Transverse colon (tissue), 4 donors: ENCODE data around the gene WIPF1. TPM values are rescaled to one million over a fixed set of nuclear protein-coding genes. Genes with fewer than 3 reads are reported as not detected.

Experiments
- DNase-seq: peaks from one replicate; pipeline ENCODE4 v3.0.0-alpha.2; 2019
- H3K27ac ChIP-seq, 4 donors: fragments of 200-600 bp; sonication (generic); 2 replicates each; pipeline ENCODE4 v1.5.1; 2016 to 2018; ENCODE audit warnings: inconsistent platforms in 4 of 4
- H3K27me3 ChIP-seq: fragments of 200-600 bp; sonication (generic); 2 replicates; pipeline ENCODE4 v1.5.1; 2017; ENCODE audit warnings: inconsistent platforms
- H3K36me3 ChIP-seq, 4 donors: fragments of 200-600 bp; sonication (generic); 2 replicates each; pipeline ENCODE4 v1.5.1; 2017 to 2019; ENCODE audit warnings: inconsistent platforms in 4 of 4
- H3K4me1 ChIP-seq, 4 donors: fragments of 200-600 bp; sonication (generic); 2 replicates each; pipeline ENCODE4 v1.5.1; 2017 to 2020; ENCODE audit warnings: inconsistent platforms in 4 of 4
- H3K4me3 ChIP-seq, 4 donors: fragments of 200-600 bp; sonication (generic); 1 replicate in 1 of 4; 2 replicates in 3 of 4; pipeline versions ENCODE4 v1.5.1 to v1.6.1; 2017 to 2019; ENCODE audit warnings: inconsistent platforms in 4 of 4
- H3K9me3 ChIP-seq, 2 donors: fragments of 200-600 bp; sonication (generic); 2 replicates each; pipeline ENCODE4 v1.5.1; 2017 to 2019; ENCODE audit warnings: inconsistent platforms in 2 of 2
- EP300 ChIP-seq: sonication (generic); formaldehyde crosslinking; IDR thresholded peaks from one replicate; pipeline ENCODE4 v1.6.1; 2017; ENCODE audit warnings: antibody characterized with exemption, low read depth
- POLR2A ChIP-seq: fragments of 450-650 bp; IDR thresholded peaks from one replicate; pipeline ENCODE4 v1.6.1; 2016; ENCODE audit warnings: antibody characterized with exemption, mild to moderate bottlenecking, moderate library complexity
- POLR2AphosphoS5 ChIP-seq, 3 donors: sonication (generic); formaldehyde crosslinking; IDR thresholded peaks; one replicate each; pipeline ENCODE4 v1.6.1; 2016; ENCODE audit warnings: antibody characterized with exemption in 3 of 3
- WGBS, 2 donors: methylation state at CpG; one replicate each; pipeline ENCODE4 v1.1.5; 2018; ENCODE audit warnings: low coverage in 1 of 2; 5-methylcytosine and 5-hydroxymethylcytosine counted together
- in situ Hi-C, 4 donors: fragments of 200-750 bp; cut with MboI; loops; one replicate each; pipeline versions ENCODE4 v1.15.0 to v1.15.1; 2017; ENCODE audit warnings: low sequenced_read_pairs in 3 of 4, low pct_ligation_motif_present in 1 of 4, low pct_unique_long_range_greater_than_20kb in 1 of 4
- intact Hi-C: fragments of 100-400 bp; cut with DNase I; formaldehyde crosslinking; loops from one replicate; pipeline ENCODE4 v1.15.1; 2023; ENCODE audit warnings: low total_unique reads
- total RNA-seq, 4 donors: library from RNA; depleted of rRNA; stranded (reverse); fragments of >200 nt; gene quantifications; one replicate each; pipeline ENCODE4 v1.1.0, GENCODE V29; 2016
- TF ChIP-seq, protein P1 (sequence below), 5 experiments: fragments of 200-600 bp in 3 of 5; fragments of 450-650 bp in 2 of 5; sonication (generic) in 3 of 5; IDR thresholded peaks; 1 replicate in 2 of 5; 2 replicates in 3 of 5; pipeline ENCODE4 v1.5.1; 2016 to 2017; ENCODE audit warnings: antibody characterized with exemption in 5 of 5, inconsistent platforms in 3 of 5, mild to moderate bottlenecking in 2 of 5, moderate library complexity in 1 of 5

The WIPF1 gene
- total RNA-seq, 4 donors from 2014 or later, result 8.5 to 32.6 (median 16.1) TPM

DNA sequence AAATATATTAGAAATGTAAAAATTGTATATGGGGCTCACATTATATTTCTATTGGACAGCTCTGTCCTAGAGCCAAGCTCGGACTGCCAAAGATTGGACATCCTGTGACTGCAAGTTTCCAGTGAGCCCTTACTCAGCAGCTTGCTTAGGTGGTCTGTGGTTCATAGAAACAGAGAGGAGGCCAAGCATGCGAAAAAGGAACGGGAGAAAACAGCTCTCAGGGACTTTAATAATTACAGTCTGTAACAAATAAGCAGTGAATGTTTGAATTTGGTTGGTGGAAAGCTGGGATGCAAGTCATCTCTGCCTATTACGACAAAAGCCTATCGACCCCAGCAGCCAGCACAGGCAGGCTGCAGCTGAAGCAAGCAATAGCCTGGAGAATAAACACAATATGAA lies 35.6 kb downstream of the WIPF1 start:
- WGBS, 2 donors, result 73 to 79% methylated on average over 5 of the region's 5 CpGs
- peaks cover 0 to 12% (median 0%) of the 10 kb centered on the region in 4 donors for H3K4me1 ChIP-seq
- DNase-seq, result no peak
- in situ Hi-C loops (no loop called here), intact Hi-C loops (no loop called here)
- H3K27me3 ChIP-seq, result no peaks in the 10 kb centered on the region
- TF ChIP-seq POLR2AphosphoS5 (IDR thresholded peaks at IDR 0.05) (no peak), POLR2A (no peak), EP300 (no peak)
- TF ChIP-seq, protein P1, sequence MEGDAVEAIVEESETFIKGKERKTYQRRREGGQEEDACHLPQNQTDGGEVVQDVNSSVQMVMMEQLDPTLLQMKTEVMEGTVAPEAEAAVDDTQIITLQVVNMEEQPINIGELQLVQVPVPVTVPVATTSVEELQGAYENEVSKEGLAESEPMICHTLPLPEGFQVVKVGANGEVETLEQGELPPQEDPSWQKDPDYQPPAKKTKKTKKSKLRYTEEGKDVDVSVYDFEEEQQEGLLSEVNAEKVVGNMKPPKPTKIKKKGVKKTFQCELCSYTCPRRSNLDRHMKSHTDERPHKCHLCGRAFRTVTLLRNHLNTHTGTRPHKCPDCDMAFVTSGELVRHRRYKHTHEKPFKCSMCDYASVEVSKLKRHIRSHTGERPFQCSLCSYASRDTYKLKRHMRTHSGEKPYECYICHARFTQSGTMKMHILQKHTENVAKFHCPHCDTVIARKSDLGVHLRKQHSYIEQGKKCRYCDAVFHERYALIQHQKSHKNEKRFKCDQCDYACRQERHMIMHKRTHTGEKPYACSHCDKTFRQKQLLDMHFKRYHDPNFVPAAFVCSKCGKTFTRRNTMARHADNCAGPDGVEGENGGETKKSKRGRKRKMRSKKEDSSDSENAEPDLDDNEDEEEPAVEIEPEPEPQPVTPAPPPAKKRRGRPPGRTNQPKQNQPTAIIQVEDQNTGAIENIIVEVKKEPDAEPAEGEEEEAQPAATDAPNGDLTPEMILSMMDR (IDR thresholded peaks at IDR 0.05), result no peak
- no peaks in the 10 kb centered on the region for H3K9me3 ChIP-seq
- no peak overlapping the region for H3K4me3 ChIP-seq
- peak overlapping the region in 3 of 4 donors; percentile 34 to 53 (median 45) for H3K27ac ChIP-seq
- H3K36me3 ChIP-seq, result peaks cover 0 to 8% (median 0%) of the 10 kb centered on the region in 4 donors

- peak; percentile 42 for DNase-seq
- peaks cover 0 to 8% (median 0%) of the 10 kb centered on the region in 4 donors for H3K36me3 ChIP-seq
- TF ChIP-seq POLR2AphosphoS5 (IDR thresholded peaks at IDR 0.05), result peak in 1 of 3 donors; percentile 43
- TF ChIP-seq, protein P1 (IDR thresholded peaks at IDR 0.05), result no peak
- no peak for TF ChIP-seq POLR2A
- in situ Hi-C loops (no loop called here), intact Hi-C loops (no loop called here)
- 49 to 66% methylated on average over 3 to 8 of the region's 8 CpGs for WGBS, 2 donors
- H3K27ac ChIP-seq, result peak overlapping the region; percentile 16 to 53 (median 40)
- no peaks in the 10 kb centered on the region for H3K27me3 ChIP-seq
- no peaks in the 10 kb centered on the region for H3K9me3 ChIP-seq
- peaks cover 0 to 12% (median 0%) of the 10 kb centered on the region in 4 donors for H3K4me1 ChIP-seq
- H3K4me3 ChIP-seq, result no peak overlapping the region
Measured at GRCh38 chr2:174561283-174561971, 36.2 kb downstream of the WIPF1 start.

DNA sequence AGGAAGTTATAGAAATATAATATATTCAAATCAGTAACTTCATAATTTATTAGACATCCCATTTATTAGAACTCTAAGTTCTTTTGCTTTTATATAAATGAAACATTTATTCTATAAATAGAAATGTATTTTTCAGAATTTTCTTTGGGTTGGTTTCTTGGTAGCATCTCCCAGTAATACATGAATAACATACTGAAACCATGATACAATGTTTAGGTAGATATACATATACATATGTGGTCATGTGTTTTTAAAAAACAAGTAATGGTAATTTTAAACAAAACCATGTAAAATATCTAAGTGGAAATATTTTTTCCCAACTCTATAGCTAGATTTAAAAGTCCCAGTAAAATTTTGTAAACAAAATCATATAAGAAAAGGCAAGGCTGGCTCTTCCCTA lies 36.9 kb downstream of the WIPF1 start:
- Histone ChIP-seq H3K27ac (peak overlapping the region; percentile 16 to 53 (median 40)), H3K27me3 (no peaks in the 10 kb centered on the region), H3K4me3 (no peak overlapping the region), H3K4me1 (peaks cover 0 to 12% (median 0%) of the 10 kb centered on the region in 4 donors), H3K9me3 (no peaks in the 10 kb centered on the region), H3K36me3 (peaks cover 0 to 3% (median 0%) of the 10 kb centered on the region in 4 donors)
- TF ChIP-seq EP300 (no peak), POLR2AphosphoS5 (IDR thresholded peaks at IDR 0.05) (no peak), POLR2A (no peak)
- TF ChIP-seq, protein P1 (IDR thresholded peaks at IDR 0.05), result no peak
- in situ Hi-C loops, result no loop called here
- no peak for DNase-seq
- intact Hi-C loops, result no loop called here

GRCh38 chr2:174555998-174556397 lies 41.6 kb downstream of the WIPF1 start:
- intact Hi-C loops (loop anchor here (5.0 kb wide), 1 partner anchor 1936 kb away; no protein-coding TSS in a partner anchor), in situ Hi-C loops (no loop called here)
- 68 to 70% methylated on average over 4 of the region's 4 CpGs for WGBS, 2 donors
- no peak for DNase-seq
- no peaks in the 10 kb centered on the region for H3K36me3 ChIP-seq
- TF ChIP-seq, protein P1 (IDR thresholded peaks at IDR 0.05), result no peak
- TF ChIP-seq EP300, result no peak
- peaks cover 0 to 18% (median 0%) of the 10 kb centered on the region in 4 donors for H3K4me1 ChIP-seq
- no peak overlapping the region for H3K4me3 ChIP-seq
- H3K27ac ChIP-seq, result no peak overlapping the region
- H3K27me3 ChIP-seq, result no peaks in the 10 kb centered on the region
- H3K9me3 ChIP-seq, result no peaks in the 10 kb centered on the region
